GM21528 (cell line): Measurements from ENCODE around the gene URB2.
"Not testable (repeated sequence)": the region's sequence is repeated elsewhere in the genome, so short reads cannot be mapped to it uniquely, and the experiment has no call there.

ENCODE experiments used
- ATAC-seq: cut with Tn5 transposase; IDR thresholded peaks from one replicate; pipeline ENCODE4 v1.9.1; 2021; ENCODE audit warnings: mild to moderate bottlenecking, moderate library complexity; ENCODE audit not compliant: unreplicated experiment, low FRiP score

Gene URB2

GRCh38 chr1:229625915-229626831, at the start of gene URB2, which contains the start of gene TAF5L:
URB2 (plus strand) TSS chr1:229626247; CDS start chr1:229627634, 1,387 bp downstream.
TAF5L (minus strand) TSS chr1:229626122; CDS start chr1:229614482, 11,640 bp downstream.
- ATAC-seq: peak; percentile 86

GRCh38 chr1:229578168-229579058, 47.6 kb upstream of the URB2 start:
- ATAC-seq: no peak

GRCh38 chr1:229579059-229579673, 46.9 kb upstream of the URB2 start:
- no peak for ATAC-seq

GRCh38 chr1:229581485-229581884, 44.6 kb upstream of the URB2 start:
- no peak for ATAC-seq

GRCh38 chr1:229582011-229582694, 43.9 kb upstream of the URB2 start:
- ATAC-seq: no peak

GRCh38 chr1:229582715-229583114, 43.3 kb upstream of the URB2 start:
- ATAC-seq: no peak

- no peak for ATAC-seq
Measured at GRCh38 chr1:229585338-229585737, 40.7 kb upstream of the URB2 start.

GRCh38 chr1:229590119-229590518, 35.9 kb upstream of the URB2 start:
- no peak for ATAC-seq

- ATAC-seq: no peak
Measured at GRCh38 chr1:229593800-229594199, 32.2 kb upstream of the URB2 start.

- no peak for ATAC-seq
Measured at GRCh38 chr1:229594227-229595008, 31.6 kb upstream of the URB2 start.

- ATAC-seq: not testable (repeated sequence)
Measured at GRCh38 chr1:229595876-229596275, 30.2 kb upstream of the URB2 start.

GRCh38 chr1:229596925-229597699, 28.9 kb upstream of the URB2 start:
- ATAC-seq: no peak

- no peak for ATAC-seq
Measured at GRCh38 chr1:229597877-229598276, 28.2 kb upstream of the URB2 start.

GRCh38 chr1:229599218-229599954, 26.7 kb upstream of the URB2 start:
- ATAC-seq: no peak

- ATAC-seq: no peak
Measured at GRCh38 chr1:229600229-229600628, 25.8 kb upstream of the URB2 start.

- ATAC-seq: no peak
Measured at GRCh38 chr1:229603371-229604005, 22.6 kb upstream of the URB2 start.

GRCh38 chr1:229607370-229607769, 18.7 kb upstream of the URB2 start:
- ATAC-seq: no peak
